ENCODE data around the gene ACTMAP.

ACTMAP gene

DNA sequence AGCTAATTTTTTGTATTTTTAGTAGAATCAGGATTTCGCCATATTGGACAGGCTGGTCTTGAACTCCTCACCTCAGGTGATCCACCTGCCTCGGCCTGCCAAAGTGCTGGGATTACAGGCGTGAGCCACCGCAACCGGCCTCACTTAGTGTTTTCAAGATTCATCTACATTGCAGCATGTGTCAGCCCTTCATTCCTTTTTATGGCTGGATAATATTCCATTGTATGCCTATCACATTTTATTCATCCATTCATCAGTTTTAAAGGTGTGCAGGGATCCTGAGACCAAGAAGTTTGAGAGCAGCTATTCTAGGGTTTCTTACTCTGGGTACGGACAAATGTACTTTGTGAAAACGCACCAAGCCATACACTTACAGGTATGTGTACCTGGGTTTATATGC lies 42.7 kb downstream of the ACTMAP start:
- POLR2A ChIA-PET (ENCODE audit: low non-redundant PET) = no interaction called here
- CTCF ChIA-PET = no interaction called here
- no peak overlapping the region for H3K27ac ChIP-seq
- DNase-seq (ENCODE audit: low spot score) = no peak
- TF ChIP-seq CTCF (conservative IDR thresholded peaks at IDR 0.05; ENCODE audit: low read depth) = no peak

- DNase-seq (ENCODE audit: low spot score) = no peak
- no peak for TF ChIP-seq CTCF (conservative IDR thresholded peaks at IDR 0.05; ENCODE audit: low read depth)
- ChIA-PET CTCF (no interaction called here), POLR2A (ENCODE audit: low non-redundant PET) (no interaction called here)
- peak overlapping the region; percentile 17; the same call in 1 of the 2 replicates for H3K27ac ChIP-seq
Measured at GRCh38 chr19:40705950-40706619, 44.2 kb downstream of the ACTMAP start.

DNA sequence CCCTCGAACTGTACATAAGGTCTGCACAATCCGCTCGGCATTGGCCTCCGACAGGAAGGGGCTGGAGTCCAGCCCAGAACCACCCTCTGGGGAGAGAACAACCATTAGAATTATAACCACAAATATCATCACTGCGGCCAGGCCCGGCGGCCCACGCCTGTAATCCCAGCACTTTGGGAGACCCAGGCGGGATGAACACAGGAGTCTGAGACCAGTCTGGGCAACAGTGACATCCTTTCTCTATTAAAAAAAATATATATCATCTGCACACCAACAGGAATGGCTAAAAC lies 45.0 kb downstream of the ACTMAP start:
- no peak for TF ChIP-seq CTCF (conservative IDR thresholded peaks at IDR 0.05; ENCODE audit: low read depth)
- CTCF ChIA-PET = no interaction called here
- DNase-seq (ENCODE audit: low spot score) = no peak
- POLR2A ChIA-PET (ENCODE audit: low non-redundant PET) = no interaction called here
- no peak overlapping the region for H3K27ac ChIP-seq

DNA sequence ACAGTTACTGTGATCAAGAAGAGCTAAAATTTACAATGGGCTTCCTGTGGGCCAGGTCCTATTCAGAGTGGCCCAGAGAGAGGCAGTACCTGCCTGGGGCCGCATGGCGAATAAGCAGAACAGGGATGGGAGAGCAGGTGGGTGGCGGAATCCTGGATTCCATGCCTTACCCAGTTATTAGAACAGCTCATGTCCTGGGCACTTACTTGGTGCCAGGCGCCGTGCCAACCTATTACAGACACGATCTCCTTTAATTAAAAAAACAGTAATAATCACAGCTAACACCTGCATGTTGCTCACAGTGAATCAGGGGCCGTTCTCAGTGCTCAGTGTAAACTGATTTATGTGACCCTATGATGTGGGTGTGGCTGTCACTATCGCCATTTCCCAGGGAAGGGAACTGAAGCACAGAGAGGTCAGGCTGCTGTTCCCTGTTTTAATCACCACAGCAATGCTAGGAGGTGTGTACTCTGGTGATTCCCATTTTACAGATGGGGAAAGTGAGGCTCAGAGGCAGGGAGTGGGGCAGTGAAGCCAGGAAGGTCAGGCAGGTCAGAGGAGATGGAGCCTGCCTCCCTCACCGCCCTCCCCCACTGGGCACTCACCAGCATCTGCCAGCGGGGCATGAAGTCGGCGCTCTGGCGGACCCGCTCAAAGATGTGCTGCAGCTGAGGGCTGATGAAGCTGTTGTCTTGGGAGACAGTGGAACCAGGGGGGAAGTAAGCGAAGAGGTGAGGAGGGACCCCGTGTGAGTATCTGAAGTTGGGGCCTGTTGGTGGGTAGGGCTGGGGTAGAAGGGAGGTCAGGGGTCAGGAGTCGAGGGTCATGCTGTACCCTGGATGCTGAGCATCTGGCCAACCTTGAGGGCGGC lies 45.6 kb downstream of the ACTMAP start:
- H3K27ac ChIP-seq = no peak overlapping the region
- ChIA-PET CTCF (interaction anchor here (0.6 kb wide), 1 partner anchor 560 kb away, joined by 3 read pairs; no protein-coding TSS in a partner anchor), POLR2A (ENCODE audit: low non-redundant PET) (no interaction called here)
- no peak for TF ChIP-seq CTCF (conservative IDR thresholded peaks at IDR 0.05; ENCODE audit: low read depth)
- no peak for DNase-seq (ENCODE audit: low spot score)

DNA sequence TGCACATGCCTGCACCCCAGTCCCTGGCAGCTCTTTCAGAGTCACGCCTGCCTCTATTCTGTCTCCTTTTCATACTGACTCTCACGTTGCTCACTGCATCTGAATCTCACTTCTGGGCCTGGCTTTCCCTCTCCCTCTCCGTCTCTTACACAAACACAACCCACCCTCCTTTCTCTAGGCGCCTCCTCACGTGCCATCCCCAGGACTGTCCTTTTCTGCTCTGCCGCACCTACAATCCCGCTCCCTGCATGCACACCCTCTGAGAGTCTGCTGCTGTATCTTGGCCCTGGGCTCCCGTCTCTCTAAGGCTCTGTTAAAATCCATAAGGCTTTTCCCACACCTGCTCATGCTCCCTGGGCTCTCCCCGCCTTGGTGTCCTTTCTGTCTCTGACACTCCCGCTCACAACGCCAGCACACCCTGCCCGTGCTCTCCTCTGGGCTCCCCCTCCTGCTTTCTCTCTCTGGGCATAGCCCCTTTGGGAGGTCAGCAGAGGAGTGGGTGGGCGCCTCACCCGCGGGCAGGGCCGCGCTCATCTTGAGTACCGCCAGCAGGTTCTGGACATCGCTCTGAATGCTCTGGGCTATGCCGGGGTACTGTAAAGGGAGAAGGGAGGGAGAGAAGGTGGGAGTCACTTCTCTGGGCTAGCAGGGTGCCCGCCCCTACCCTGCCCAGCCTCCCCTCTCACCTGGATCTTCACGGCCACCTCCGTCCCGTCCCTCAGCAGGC lies 47.1 kb downstream of the ACTMAP start:
- peak overlapping the region; percentile 35 for H3K27ac ChIP-seq
- ChIA-PET POLR2A (ENCODE audit: low non-redundant PET) (no interaction called here), CTCF (interaction anchor here (0.5 to 1.0 kb wide), 3 partner anchors 16 to 229 kb away, joined by 3 to 5 read pairs (median 3); no protein-coding TSS in a partner anchor)
- DNase-seq (ENCODE audit: low spot score) = no peak
- no peak for TF ChIP-seq CTCF (conservative IDR thresholded peaks at IDR 0.05; ENCODE audit: low read depth)

DNA sequence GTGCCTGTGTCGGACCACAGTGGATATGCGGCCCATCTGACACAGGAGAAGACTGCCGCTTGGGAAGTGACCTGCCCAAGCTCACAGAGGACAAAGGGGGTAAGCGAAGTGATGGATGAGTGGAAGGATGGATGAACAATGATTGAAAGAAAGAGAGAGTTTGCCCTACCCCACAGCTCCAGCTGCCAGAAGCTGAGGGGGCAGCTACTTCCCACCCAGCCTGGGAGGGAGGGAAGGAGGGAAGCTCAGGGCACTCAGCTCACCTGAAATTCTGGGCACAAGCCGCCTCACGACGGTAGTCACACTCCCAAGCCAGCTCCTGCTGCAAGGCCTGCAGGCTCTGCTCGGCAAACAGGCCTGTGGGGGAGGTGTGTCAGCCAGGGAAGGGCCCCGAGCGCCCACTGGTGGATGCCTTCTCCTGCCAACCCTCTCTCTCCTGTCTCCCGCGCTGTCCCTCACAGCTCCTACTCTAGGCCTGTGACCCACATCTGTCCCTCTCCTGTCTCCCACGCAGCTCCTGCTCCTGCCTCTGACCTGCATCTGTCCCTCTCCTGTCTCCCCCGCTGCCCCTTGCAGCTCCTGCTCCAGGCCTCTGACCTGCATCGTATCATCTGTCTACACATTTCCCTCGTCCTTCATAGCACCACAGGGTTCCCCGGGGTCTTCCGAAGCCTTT lies 47.8 kb downstream of the ACTMAP start:
- POLR2A ChIA-PET (ENCODE audit: low non-redundant PET) = no interaction called here
- DNase-seq (ENCODE audit: low spot score) = no peak
- TF ChIP-seq CTCF (conservative IDR thresholded peaks at IDR 0.05; ENCODE audit: low read depth) = no peak
- CTCF ChIA-PET = interaction anchor here (0.5 to 1.0 kb wide), 6 partner anchors 11 to 213 kb away, joined by 3 to 7 read pairs (median 3); no protein-coding TSS in a partner anchor
- H3K27ac ChIP-seq = peak overlapping the region; percentile 35
